Fibroblast of lung (primary cell): ENCODE measurements around the gene TEC. TPM values are rescaled to one million over a fixed set of nuclear protein-coding genes. Genes with fewer than 3 reads are reported as not detected.

Experiments used
- DNase-seq, 2 donors: peaks; one replicate each; pipeline versions ENCODE4 v3.0.0 to v3.0.0-alpha.2; 2010; ENCODE audit warnings: low read depth in 2 of 2
- H2AFZ ChIP-seq: 2 replicates; pipeline ENCODE4 v1.5.1; 2012; ENCODE audit warnings: low read length, control low read depth, inconsistent platforms
- H3K27ac ChIP-seq: 2 replicates; pipeline ENCODE4 v1.5.1; 2011; ENCODE audit warnings: low read length, control low read depth; ENCODE audit not compliant: insufficient read depth
- H3K27me3 ChIP-seq: 2 replicates; pipeline ENCODE4 v1.5.1; 2011; ENCODE audit warnings: mild to moderate bottlenecking, low read length; ENCODE audit not compliant: control insufficient read depth, insufficient read depth
- H3K36me3 ChIP-seq: 2 replicates; pipeline ENCODE4 v1.5.1; 2011; ENCODE audit warnings: low read length; ENCODE audit not compliant: control insufficient read depth, insufficient read depth
- H3K4me1 ChIP-seq: 2 replicates; pipeline ENCODE4 v1.5.1; 2011; ENCODE audit warnings: low read length; ENCODE audit not compliant: control insufficient read depth, insufficient read depth; ENCODE audit errors: extremely low read depth
- H3K4me2 ChIP-seq: 2 replicates; pipeline ENCODE4 v1.5.1; 2011; ENCODE audit warnings: low read length, control low read depth; ENCODE audit not compliant: insufficient read depth; ENCODE audit errors: extremely low read depth
- H3K4me3 ChIP-seq, 4 experiments: fragments of 200-600 bp in 1 of 4; sonication (generic) in 1 of 4; replicated peaks in 1 of 4; 2 replicates each; pipeline ENCODE4 v1.5.1; 2011 to 2016; ENCODE audit warnings: low read length in 4 of 4, low read depth in 3 of 4, mild to moderate bottlenecking in 3 of 4, control low read depth in 2 of 4, inconsistent platforms in 1 of 4, mixed read lengths in 1 of 4; ENCODE audit not compliant: insufficient read depth in 1 of 4; ENCODE audit errors: control extremely low read depth in 1 of 4
- H3K79me2 ChIP-seq: 2 replicates; pipeline ENCODE4 v1.5.1; 2012; ENCODE audit warnings: mild to moderate bottlenecking, low read length, inconsistent platforms; ENCODE audit not compliant: control insufficient read depth, insufficient read depth
- H3K9ac ChIP-seq: 2 replicates; pipeline ENCODE4 v1.5.1; 2011; ENCODE audit warnings: mild to moderate bottlenecking, low read length, control low read depth; ENCODE audit not compliant: insufficient read depth
- H3K9me3 ChIP-seq: 2 replicates; pipeline ENCODE4 v1.5.1; 2012; ENCODE audit warnings: low read depth, low read length; ENCODE audit not compliant: control insufficient read depth, insufficient read depth
- H4K20me1 ChIP-seq: 2 replicates; pipeline ENCODE4 v1.5.1; 2011; ENCODE audit warnings: low read length; ENCODE audit not compliant: control insufficient read depth, insufficient read depth; ENCODE audit errors: extremely low read depth
- EZH2 ChIP-seq: IDR thresholded peaks from 2 replicates; pipeline ENCODE4 v1.5.1; 2012; ENCODE audit warnings: low read length, control low read depth, mild to moderate bottlenecking; ENCODE audit errors: missing control alignments
- polyA plus RNA-seq, 2 donors: library from polyadenylated mRNA; depleted of rRNA in 1 of 2; stranded (reverse) in 1 of 2; unstranded in 1 of 2; fragments of >200 nt; gene quantifications; 2 replicates each; pipeline ENCODE4 v1.2.1, GENCODE V29; 2011 to 2012; ENCODE audit warnings: missing spikeins in 1 of 2
- total RNA-seq: library from RNA; depleted of rRNA; stranded (reverse); fragments of >200 nt; gene quantifications from 2 replicates; pipeline ENCODE4 v1.2.1, GENCODE V29; 2014
- TF ChIP-seq, protein P1 (sequence below), 2 donors: IDR thresholded peaks in 1 of 2; conservative IDR thresholded peaks in 1 of 2; 1 replicate in 1 of 2; 2 replicates in 1 of 2; pipeline ENCODE4 v1.5.1; 2011 to 2012; ENCODE audit warnings: low read length in 2 of 2, control low read depth in 1 of 2, inconsistent platforms in 1 of 2, low read depth in 1 of 2, mild to moderate bottlenecking in 1 of 2

The TEC gene
- total and polyA plus RNA-seq, 2 donors (not counting 1 experiment from before 2014, with no cell fraction given): 0.79 to 5.3 TPM

DNA sequence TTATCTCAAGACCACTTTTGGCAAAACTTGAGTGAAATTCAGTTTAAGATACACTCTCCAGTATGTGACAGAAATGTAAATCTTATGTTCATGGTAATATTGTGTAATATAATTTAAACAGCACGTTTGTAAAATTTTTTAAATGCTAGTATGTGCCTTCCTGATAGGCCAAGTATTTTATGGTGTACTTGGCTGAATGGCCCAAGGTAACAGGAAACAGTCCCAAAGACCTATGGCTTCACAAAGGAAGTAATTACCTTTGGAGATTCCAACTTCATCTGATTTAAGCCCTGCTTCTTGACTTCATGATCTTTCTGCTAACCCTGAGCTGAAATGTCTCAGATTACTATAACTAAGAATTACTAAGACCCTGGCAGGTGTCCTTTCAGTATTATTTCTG lies 20.3 kb downstream of the TEC start:
- H2AFZ ChIP-seq: no peak overlapping the region
- H3K4me1 ChIP-seq: peaks cover 2% of the 10 kb centered on the region
- no peak overlapping the region for H3K9ac ChIP-seq
- no peak overlapping the region for H3K4me3 ChIP-seq
- H3K27ac ChIP-seq: no peak overlapping the region
- H3K4me2 ChIP-seq: no peak overlapping the region
- TF ChIP-seq EZH2: no peak
- TF ChIP-seq, protein P1, sequence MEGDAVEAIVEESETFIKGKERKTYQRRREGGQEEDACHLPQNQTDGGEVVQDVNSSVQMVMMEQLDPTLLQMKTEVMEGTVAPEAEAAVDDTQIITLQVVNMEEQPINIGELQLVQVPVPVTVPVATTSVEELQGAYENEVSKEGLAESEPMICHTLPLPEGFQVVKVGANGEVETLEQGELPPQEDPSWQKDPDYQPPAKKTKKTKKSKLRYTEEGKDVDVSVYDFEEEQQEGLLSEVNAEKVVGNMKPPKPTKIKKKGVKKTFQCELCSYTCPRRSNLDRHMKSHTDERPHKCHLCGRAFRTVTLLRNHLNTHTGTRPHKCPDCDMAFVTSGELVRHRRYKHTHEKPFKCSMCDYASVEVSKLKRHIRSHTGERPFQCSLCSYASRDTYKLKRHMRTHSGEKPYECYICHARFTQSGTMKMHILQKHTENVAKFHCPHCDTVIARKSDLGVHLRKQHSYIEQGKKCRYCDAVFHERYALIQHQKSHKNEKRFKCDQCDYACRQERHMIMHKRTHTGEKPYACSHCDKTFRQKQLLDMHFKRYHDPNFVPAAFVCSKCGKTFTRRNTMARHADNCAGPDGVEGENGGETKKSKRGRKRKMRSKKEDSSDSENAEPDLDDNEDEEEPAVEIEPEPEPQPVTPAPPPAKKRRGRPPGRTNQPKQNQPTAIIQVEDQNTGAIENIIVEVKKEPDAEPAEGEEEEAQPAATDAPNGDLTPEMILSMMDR (conservative IDR thresholded peaks at IDR 0.05 in 1 of 2, IDR thresholded peaks at IDR 0.05 in 1 of 2; ENCODE audit: low read depth in 1 of 2, low read length in 2 of 2): no peak
- no peaks in the 10 kb centered on the region for H4K20me1 ChIP-seq
- no peaks in the 10 kb centered on the region for H3K36me3 ChIP-seq
- no peaks in the 10 kb centered on the region for H3K27me3 ChIP-seq
- H3K9me3 ChIP-seq: no peaks in the 10 kb centered on the region
- DNase-seq: no peak
- H3K79me2 ChIP-seq: no peaks in the 10 kb centered on the region

DNA sequence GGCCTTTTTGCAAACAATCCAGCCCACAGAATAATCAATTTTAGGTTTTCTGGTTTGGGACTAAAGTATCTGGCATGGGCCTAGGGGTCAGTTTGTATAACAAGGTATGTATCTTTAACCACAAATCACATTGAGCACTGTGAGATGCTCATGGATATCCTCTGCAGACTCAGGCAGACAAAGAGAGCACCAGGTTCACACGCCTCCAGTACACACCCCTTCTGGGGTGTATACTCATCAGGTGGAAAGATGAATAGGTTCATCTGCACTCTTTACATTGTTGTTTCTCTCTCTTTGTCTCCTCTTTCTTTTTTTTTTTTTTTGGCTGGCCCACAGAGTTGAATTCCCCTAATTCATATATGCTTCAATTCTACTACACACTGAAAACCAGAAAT lies 21.1 kb downstream of the TEC start:
- H3K79me2 ChIP-seq: no peaks in the 10 kb centered on the region
- no peaks in the 10 kb centered on the region for H3K36me3 ChIP-seq
- H3K4me3 ChIP-seq: no peak overlapping the region
- H4K20me1 ChIP-seq: no peaks in the 10 kb centered on the region
- DNase-seq: no peak
- no peak overlapping the region for H2AFZ ChIP-seq
- H3K4me2 ChIP-seq: no peak overlapping the region
- H3K9me3 ChIP-seq: no peaks in the 10 kb centered on the region
- no peak for TF ChIP-seq EZH2
- TF ChIP-seq, protein P1 (conservative IDR thresholded peaks at IDR 0.05 in 1 of 2, IDR thresholded peaks at IDR 0.05 in 1 of 2; ENCODE audit: low read depth in 1 of 2, low read length in 2 of 2): no peak
- H3K9ac ChIP-seq: no peak overlapping the region
- peaks cover 2% of the 10 kb centered on the region for H3K4me1 ChIP-seq
- no peaks in the 10 kb centered on the region for H3K27me3 ChIP-seq
- H3K27ac ChIP-seq: no peak overlapping the region

DNA sequence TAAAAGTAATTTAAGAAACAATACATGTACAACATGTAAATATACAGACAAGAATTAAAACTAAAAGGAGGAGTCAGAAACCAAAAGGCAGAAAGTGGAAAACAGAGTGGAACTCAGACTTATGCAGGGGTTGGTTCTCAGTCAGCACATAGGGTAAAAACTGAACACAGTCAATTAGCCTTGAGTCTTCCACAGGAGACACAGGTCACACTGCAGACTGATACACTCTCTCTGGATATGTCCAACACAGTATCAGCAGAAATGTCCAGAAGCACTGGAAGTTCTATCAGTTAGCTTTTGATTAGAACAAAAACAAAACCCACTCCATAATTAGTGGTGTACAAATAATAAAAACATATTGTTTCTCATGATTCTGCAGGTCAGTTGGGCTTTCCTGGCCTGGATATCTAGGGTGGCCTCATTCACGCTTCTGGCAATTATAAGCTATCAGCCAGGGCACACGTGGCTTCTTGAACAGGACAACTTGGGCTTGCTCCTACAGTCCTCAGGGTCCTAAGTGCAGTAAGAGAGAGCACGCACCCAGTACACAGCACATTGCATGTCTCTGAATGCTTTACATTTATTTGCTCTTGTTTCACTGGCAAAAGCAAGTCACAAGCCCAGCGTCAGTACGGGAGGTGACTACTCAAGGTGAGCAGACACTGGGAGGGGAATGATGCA lies 21.6 kb downstream of the TEC start:
- TF ChIP-seq EZH2: no peak
- TF ChIP-seq, protein P1 (conservative IDR thresholded peaks at IDR 0.05 in 1 of 2, IDR thresholded peaks at IDR 0.05 in 1 of 2; ENCODE audit: low read depth in 1 of 2, low read length in 2 of 2): no peak
- H3K36me3 ChIP-seq: no peaks in the 10 kb centered on the region
- no peaks in the 10 kb centered on the region for H4K20me1 ChIP-seq
- H3K4me3 ChIP-seq: no peak overlapping the region
- no peak for DNase-seq
- no peak overlapping the region for H2AFZ ChIP-seq
- H3K9ac ChIP-seq: no peak overlapping the region
- no peaks in the 10 kb centered on the region for H3K9me3 ChIP-seq
- no peaks in the 10 kb centered on the region for H3K27me3 ChIP-seq
- H3K27ac ChIP-seq: no peak overlapping the region
- H3K4me1 ChIP-seq: peaks cover 2% of the 10 kb centered on the region
- H3K79me2 ChIP-seq: no peaks in the 10 kb centered on the region
- no peak overlapping the region for H3K4me2 ChIP-seq
